GM21528 (cell line): ENCODE data around the gene RAD51B.

ENCODE experiments used
- ATAC-seq: cut with Tn5 transposase; IDR thresholded peaks from one replicate; pipeline ENCODE4 v1.9.1; 2021; ENCODE audit warnings: mild to moderate bottlenecking, moderate library complexity; ENCODE audit not compliant: unreplicated experiment, low FRiP score

Gene RAD51B

DNA sequence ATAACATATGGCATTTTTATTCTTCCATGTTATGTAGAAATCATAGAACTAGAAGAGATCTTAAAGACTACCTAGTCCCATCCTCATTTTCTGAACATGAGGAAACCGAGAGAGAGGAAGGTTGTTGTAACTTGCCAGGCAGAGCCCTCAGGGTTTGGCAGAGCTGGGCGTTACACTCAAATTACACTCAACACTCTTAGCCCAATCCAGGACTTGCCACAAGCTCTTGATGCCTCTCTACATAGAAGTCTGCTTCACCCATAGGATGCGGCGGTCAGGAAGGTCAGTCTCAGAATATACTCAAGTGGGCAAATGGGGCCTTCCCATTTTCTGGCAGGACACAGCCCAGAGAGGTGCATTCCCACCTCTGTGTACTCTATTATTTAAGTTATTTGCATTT, 765.2 kb downstream of the RAD51B start:
- ATAC-seq: no peak

DNA sequence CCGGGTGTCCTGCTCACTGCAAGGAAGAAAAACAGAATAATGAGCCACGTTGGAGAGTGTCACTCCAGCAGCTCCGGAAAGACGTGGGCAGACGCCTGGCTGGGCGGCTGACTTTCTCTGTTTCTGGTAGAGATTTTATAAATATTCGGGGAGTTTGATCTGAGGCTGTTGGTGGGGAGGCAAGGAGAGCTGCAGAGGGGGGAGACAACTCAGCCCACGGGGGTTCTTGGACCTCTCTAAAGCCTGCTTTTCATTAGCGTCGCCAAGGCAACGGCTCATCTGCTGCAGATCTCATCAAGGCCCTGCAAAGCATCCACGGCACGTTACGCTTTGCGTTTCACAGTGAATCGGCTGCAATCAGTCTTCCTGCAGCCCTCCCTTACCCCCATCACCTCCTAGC, 766.1 kb downstream of the RAD51B start:
- no peak for ATAC-seq

DNA sequence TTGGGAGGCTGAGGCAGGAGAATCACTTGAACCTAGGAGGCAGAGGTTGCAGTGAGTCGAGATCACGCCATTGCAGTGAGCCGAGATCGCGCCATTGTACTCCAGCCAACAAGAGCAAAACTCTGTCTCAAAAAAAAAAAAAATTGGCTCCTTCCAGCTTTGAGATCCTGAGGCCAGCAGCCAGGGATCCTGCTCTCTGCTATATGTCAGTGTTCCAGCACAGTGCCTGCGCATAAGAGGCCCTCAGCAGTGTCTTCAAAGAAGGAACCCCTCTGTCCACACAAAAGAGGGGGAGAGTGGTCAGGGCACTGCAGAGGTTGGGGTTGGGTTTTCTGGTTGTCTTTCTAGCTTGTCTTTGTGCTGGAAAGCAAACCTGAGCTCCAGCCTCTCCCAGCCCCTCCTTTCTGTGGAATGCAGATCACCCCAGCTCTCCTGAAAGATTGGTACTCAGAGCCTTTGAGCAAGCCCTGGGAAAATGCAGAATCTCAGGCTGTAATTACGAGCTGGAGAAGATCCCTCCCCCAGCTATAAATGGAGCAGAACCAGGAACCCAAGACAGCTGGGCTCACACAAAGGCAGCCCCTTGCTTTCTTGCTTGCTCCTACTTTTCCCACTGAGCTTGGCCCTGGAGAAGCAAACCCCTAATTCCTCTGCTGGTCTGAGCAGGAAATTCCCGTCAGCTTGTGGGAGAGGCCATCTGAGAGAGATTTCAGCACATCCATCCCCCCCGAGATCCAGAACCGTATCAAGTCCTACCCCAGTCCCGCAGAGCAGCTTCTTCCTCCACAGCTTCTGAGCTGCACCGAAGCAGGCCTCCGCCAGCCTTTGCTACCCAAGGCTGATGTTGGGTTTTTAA, 767.5 kb downstream of the RAD51B start:
- no peak for ATAC-seq

DNA sequence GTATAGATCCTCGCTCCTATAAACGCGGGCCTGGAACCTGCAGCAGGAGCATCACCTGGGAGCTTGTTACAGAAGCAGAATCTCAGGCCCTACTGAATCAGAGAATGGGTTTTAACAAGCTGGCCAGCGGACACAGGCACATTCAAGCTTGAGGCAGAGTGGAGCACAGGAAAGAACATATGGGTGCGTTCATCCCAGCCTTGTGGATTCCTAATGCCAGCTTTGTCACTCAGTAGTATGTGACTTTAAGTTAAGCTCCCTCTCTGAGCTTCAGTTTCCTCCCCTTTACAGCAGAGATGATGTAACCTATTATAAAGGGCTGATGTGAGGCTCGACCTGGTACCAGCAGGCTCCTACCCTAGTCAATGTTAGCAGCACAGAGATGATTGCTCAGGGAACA, 768.4 kb downstream of the RAD51B start:
- ATAC-seq: no peak

DNA sequence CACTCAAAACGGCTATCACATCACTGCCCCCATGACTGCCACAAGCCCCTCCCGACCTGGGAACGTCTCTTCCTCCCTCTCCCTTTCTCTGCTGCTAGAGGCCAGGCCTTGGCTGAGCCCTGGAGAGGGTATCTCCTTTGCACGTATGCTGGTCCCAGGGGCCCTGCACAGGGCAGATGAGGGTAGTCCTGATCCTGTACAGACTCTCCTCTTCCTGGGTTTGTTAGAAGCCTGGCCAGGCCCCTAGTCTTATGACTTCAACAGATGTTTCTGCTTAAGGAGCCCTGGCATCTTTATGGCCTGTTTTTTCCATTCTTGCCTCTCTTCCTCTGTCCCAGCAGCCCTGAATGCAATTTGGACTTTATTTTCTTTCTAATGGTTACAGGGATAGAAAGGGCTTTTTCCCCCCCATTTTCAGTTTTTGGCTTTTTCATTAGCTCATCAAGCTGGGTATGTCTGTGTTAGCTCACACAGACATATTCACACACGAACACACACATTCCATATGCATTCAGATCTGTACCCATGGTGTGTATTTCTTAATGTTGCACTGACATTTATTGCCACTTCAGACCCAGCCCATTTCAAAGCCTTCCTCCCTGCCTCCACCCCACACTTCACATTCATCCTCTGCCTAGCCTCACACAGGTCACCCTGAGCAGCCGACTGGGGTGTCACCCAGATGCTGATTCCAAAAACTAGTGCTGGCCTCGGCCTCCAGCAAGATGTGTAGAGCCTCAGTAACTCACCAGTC, 770.0 kb downstream of the RAD51B start:
- no peak for ATAC-seq

DNA sequence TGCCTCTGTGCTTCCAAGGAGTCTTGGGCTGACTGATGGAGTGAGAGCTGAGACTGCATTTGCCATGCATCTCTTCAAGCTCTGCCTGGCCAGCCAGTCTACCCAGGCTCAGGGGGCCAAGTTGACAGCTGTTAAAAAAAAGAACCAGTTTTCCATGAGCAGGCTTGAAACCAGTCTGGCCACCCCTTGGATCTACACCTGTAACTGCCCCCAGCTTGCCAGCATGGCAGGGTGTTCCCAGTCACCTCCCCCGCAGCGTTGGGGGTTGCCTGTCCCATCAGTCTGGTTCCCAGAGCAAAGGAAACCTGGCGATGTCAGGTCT, 770.6 kb downstream of the RAD51B start:
- ATAC-seq: no peak

DNA sequence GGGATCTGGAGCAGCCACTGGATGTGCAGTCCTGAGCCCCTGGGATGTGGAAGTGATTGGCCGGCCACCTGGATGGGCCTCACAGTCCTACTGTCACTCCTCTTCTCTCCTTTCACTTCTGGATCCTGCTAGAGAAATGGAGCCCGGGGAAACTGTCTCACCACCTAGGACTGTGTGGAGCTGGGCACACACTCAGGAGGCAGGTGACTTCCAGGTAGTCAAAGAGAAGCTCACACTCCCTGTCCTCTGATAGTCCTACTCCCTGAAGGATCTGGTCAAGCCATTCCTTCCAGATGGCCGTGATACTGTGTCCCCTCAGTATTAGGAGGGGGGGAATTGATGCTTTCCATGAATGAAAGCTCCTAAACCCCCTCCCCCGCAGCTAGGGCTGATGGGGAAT, 772.2 kb downstream of the RAD51B start:
- ATAC-seq: no peak

DNA sequence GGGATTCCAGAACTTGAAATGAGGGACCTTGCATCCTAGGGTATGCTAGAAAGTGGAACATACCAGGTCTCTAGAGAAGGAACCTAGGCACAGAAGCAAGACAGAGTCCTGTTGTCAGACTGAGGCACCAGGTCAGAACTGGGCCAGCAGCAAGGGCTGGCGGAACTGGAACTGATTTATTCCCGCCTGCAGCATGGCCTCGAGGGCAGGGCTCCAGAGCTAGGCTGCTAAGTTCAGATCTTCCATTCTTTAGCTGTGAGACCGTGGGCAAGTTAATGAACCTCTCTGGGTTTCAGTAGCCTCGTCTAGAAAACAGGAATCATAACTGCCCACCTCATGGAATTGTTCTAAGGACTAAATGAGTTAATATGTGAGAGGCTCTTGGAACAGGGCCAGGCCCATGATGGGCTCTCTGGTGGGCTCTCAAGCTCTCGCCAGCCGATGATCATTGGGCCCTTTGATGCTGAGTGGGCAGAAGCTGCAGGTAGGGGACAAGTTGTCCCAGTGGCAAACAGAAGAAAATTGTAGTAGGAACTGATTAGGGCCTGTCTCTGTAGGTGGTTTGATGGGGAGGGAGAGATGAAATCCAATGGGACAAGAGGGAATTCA, 773.5 kb downstream of the RAD51B start:
- no peak for ATAC-seq

DNA sequence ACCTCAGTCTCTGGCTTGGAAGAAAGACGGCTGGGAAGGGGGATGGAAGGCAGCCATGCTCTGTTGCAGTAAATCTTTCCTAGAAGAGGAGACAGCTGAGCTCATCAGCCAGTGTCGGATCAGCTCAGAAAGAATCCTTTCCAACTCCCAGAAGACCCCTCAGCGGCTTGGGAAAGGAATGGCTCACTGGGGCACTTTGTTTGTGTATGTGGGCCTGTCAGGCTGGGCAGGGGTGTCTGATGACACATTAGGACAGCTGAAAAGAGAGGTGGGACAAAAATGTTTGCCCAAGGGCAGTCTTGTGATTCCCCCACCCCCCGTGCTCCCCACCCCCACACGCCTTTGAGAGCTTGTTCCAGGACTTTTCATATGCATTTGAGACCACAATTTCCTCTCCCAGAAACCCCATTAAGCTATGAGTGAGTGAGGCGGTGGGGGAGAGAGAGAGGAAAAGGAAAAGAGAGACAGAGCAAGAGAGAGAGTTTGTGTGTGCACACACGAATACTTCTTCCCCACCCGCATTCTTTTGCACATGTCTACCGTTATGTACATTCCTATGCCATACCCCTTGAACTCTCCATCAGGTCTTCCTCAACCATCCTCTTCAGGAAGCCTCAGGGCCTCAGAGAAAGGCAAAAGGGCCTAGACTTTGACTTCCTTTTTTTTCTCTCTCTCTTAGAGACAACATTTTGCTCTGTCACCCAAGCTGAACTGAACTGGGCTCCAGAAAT, 774.4 kb downstream of the RAD51B start:
- no peak for ATAC-seq

DNA sequence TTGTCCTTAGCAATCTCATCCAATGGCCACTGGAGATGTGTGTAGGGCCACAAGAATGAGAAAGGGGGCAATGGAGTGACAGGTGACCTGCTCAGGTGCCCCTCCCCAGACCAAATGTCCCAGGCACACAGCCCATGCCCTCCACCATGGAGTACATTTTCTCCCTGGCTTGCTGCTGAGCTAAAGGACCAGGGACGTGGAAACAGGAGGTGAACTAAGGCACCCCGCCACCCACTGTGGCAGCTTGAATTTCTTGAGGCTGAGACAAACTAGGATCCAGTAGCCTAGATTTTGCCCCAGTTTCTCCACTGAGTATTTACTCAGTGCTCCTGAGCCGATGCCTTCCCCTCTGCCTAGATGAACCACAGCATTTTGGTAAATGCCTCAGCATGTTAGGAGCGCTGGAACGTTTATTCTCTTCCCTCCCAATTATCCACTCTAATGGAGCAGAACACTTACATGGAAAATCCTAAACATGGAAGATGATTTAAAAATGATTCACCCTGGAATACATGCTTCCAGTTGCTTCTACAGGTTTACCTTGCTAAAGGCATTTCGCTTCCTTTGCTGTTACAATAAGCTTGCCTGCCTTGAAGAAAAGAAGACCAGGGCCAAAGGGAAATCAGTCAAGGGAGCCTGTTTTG, 775.3 kb downstream of the RAD51B start:
- ATAC-seq: no peak

DNA sequence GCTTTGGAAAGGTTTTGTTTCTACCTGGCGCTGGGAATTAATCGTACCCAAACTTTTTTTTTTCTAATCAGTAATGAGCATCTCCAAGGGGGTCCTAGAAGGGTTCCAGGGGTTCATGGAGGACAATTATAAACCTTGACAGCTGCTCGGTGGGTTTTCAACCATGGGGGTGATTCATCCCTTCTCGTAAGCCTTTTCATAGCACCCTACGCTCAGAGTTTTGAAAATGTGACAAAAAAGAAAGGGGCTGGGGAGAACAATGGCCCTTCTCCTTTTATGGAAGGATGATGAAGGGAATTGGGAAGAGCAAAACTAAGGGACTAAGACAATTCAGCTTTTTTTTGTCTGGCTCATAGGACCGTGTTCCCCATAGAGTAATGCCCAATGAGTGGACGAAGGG, 776.6 kb downstream of the RAD51B start:
- no peak for ATAC-seq

DNA sequence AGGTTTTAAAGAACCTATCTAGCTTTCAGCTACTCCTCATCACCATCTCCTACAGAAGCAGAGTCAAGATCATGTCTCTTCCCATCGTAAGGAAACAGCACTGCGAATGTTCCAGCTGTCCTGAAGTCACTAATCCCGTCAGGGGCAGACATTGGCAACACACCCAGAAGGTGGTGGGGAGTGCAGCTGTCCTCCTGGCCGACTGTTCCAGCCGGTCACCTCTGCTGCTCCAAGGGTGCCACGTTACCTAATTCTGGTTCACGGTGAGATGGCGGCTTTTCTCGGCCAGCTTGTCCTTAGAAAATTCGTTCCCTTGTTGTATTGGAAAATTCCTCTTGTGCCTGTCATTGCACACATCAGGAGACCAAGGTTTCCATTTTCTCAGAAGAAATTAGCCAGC, 777.1 kb downstream of the RAD51B start:
- ATAC-seq: no peak

DNA sequence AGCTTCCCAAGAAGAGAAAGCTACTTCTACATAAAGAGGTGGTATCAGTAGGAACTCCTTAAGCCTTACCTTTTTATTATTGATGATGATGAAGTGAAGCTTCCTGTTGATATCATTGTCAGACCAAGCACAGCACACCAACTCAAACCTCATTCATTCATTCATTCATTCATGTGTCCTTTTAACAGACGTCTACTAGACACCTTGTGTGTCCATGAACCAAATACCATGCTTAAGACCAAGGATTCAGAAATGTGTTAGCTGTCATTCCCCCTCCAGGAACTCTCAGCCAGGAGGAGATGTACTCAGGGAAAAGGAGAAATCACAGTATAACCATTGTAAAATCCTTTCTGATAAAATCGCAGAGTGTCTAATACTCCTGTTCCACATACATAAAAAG, 778.5 kb downstream of the RAD51B start:
- no peak for ATAC-seq

DNA sequence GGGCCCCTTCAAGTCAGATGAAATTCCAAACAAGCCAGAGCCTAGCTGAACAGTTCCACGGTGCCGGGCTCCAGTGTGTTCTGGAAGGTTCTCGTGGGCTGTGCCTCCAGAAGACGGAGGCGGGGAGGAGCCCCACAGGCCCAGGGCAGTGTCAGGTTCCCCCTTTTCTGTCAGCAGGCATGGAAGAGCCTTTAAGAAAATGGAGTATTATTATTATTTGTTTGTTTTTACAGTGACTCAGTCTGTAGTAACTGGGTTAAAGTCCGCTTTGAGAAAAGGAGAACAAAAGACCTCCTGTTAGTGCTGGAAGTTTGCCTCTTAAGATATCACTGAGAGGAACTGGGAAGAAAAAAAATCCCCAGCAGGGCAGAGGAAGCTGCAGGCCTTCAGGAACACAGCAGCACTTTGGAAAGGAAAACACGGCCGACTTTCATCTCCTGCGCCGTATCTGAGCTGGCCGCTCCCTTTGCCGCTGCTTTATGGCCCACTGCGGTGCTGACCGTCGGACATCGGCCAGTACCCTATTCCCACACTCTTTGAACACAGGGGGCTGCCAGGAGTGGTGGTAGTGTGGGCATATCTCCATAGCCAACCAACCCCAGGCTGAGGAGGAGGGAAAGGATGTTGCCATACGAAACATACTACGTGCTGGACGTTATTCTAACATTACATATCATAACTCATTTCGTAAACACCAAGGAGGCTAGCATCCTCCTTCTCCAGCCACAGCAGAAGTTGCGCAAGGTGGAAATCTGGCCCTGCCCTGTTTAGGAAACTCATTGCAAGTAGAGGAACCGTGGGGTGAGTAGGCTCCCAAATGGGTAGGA, 779.3 kb downstream of the RAD51B start:
- no peak for ATAC-seq

DNA sequence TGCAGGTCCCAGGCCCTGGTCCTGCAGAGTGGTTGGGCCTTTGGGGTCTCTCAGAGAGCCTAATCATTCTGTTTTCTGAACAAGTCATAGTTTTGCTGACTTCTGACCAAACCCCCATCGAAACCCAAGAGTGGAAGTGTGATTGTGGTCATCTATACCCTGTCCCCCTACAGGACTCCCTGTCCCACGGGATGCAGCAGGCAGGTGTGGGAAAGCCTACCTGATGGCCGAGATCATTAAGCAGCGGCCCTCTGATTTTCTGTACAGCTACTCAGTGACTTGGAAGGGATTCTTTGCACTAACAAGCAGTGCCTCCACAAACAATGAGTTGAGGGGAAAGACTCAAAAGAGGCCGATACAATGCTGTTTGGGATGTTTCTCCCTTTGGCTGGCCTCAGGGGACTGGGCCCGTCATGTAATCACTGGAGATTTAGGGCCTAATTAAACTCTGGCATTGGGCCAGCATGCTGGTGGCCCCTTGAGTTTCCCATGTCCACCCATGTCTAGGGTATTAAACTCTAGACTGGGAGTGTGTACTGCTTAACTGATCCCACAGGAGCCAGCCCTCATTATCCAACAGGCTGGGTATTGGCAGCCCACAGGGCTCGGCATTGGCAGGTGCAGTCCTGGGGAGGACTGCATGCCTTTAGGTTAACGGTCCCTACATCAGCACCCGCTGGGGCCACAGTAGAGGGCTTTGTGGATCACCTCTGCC, 780.5 kb downstream of the RAD51B start:
- no peak for ATAC-seq

DNA sequence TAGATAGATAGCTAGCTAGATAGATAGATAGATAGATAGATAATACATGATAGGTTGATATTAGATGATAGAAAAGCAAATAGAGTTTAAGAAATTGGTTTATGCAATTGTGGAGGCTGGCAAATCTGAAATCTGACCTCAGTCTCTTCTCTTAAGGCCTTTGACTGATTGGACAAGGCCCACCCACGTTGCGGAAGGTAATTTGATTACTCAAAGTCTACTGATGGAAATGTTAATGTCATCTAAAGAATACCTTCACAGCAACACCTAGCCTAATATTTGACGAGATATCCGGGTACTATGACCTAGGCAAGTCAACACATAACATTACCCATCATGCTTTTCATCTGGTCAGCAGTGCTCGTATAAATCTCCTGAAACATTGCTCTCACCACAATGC, 782.9 kb downstream of the RAD51B start:
- no peak for ATAC-seq

DNA sequence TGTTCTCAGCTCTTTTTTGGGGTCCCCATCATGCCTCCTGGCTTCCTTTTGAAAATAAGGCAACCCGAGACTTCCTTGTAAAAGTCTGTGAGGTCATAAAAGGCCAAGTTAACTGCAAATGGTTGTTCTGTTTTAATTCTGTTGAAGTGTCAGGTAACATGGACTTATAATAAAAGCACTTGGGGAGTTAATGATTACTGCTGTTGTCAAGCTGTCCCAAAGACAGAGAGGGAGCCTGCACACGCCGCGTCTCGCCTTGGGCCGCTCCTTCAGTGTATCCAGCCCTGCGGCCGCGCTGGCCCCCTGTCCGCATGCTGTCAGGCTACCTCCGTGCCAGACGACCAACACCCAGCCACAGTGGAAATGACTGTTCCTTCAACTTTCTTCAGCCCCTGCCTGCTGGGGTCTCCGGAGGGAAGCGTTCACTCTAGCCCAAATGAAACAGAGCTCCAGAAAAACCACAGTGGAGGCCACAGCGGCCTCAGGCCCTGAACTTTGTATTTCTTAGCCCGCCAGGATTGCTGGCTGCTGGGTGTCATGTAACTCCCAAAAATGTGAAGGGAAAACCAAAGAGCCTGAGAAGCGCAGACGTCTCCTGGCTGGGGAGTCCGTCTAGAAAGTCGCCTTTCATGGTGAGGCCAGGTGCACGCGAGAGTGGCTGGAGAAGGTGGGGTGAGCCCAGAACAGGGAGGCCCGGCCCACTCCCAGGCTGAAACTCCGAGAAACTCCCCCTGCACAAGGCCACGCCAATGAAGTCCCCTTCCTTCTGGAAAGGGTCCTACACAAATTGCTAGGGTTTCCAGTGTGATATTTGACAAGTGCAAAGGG, 784.2 kb downstream of the RAD51B start:
- ATAC-seq: no peak

DNA sequence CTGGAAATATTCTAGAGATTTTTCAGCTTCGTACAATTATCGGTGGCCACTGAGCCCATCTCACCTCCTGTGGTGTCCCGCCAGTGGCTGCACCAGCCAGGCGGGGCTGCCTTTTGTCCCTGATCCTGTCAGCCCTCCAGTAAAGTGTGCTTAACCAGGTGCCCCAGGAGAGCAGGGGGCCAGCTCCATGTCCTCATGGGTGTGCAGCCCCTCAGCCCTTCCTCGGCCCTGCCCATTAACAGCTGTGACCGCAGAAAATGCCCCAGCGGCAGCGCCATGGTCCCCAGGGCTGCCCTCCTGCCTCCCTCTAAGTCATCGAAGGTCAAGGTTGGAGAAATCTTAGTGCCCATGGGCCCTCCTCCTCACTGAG, 784.8 kb downstream of the RAD51B start:
- ATAC-seq: no peak
